ENCODE results near the gene PSEN1.

The PSEN1 gene

GRCh38 chr14:73208390-73208789 lies 72.1 kb downstream of the PSEN1 start:
- H3K79me1 ChIP-seq (ENCODE audit: low read length), result no peaks in the 10 kb centered on the region
- peaks cover 9% of the 10 kb centered on the region for H3K9me3 ChIP-seq (ENCODE audit: insufficient read depth, low read depth, low read length)
- H2BK12ac ChIP-seq (ENCODE audit: low read length), result no peak overlapping the region
- H3K79me2 ChIP-seq (ENCODE audit: control insufficient read depth, insufficient read depth, low read length, poor library complexity), result no peaks in the 10 kb centered on the region
- no peak overlapping the region for H3K4ac ChIP-seq (ENCODE audit: low read depth, low read length)
- no peak overlapping the region for H2AFZ ChIP-seq (ENCODE audit: insufficient read depth, low read length, poor library complexity)
- no peak overlapping the region for H3K4me3 ChIP-seq (ENCODE audit: low read depth, low read length)
- WGBS (ENCODE audit: extremely low coverage, insufficient coverage, insufficient read length), result no CpG with 5 or more reads among the region's 3 CpGs
- H3K27ac ChIP-seq (ENCODE audit: low read depth, low read length), result no peak overlapping the region
- no peak overlapping the region for H2AK5ac ChIP-seq (ENCODE audit: low read length)
- H2BK120ac ChIP-seq (ENCODE audit: insufficient read depth, low read length, poor library complexity), result no peak overlapping the region
- no peak overlapping the region for H3K9ac ChIP-seq (ENCODE audit: low read length)
- H3K36me3 ChIP-seq (ENCODE audit: control insufficient read depth in 1 of 2, insufficient read depth in 2 of 2, low read length in 2 of 2), result peaks cover 21 to 27% of the 10 kb centered on the region in 2 experiments
- no peaks in the 10 kb centered on the region for H3K27me3 ChIP-seq (ENCODE audit: insufficient read depth, low read length)
- no peak overlapping the region for H4K12ac ChIP-seq (ENCODE audit: low read depth, low read length)
- no peak for DNase-seq
- H4K91ac ChIP-seq (ENCODE audit: low read depth, low read length), result no peak overlapping the region
- no peak overlapping the region for H2BK5ac ChIP-seq (ENCODE audit: low read depth, low read length, poor library complexity)
- no peak overlapping the region for H3K14ac ChIP-seq (ENCODE audit: low read length)
- H3K18ac ChIP-seq (ENCODE audit: low read length), result no peak overlapping the region
- no peak overlapping the region for H3K4me2 ChIP-seq (ENCODE audit: low read length)
- H3K4me1 ChIP-seq (ENCODE audit: control insufficient read depth in 1 of 2, insufficient read depth in 2 of 2, low read length in 2 of 2), result no peaks in the 10 kb centered on the region
- no peak overlapping the region for H4K8ac ChIP-seq (ENCODE audit: low read depth, low read length)
- H3K23ac ChIP-seq (ENCODE audit: low read length), result no peak overlapping the region

- H3K79me2 ChIP-seq (ENCODE audit: control insufficient read depth, insufficient read depth, low read length, poor library complexity), result no peaks in the 10 kb centered on the region
These were observed 72.5 kb downstream of the PSEN1 start for GRCh38 chr14:73208846-73209245.

GRCh38 chr14:73209953-73210352 lies 73.6 kb downstream of the PSEN1 start:
- H3K4me1 ChIP-seq (ENCODE audit: control insufficient read depth in 1 of 2, insufficient read depth in 2 of 2, low read length in 2 of 2), result no peaks in the 10 kb centered on the region
- no peak for DNase-seq
- H2BK5ac ChIP-seq (ENCODE audit: low read depth, low read length, poor library complexity), result no peak overlapping the region
- no peak overlapping the region for H3K4me2 ChIP-seq (ENCODE audit: low read length)
- no peak overlapping the region for H3K14ac ChIP-seq (ENCODE audit: low read length)
- no peak overlapping the region for H4K91ac ChIP-seq (ENCODE audit: low read depth, low read length)
- no peak overlapping the region for H3K27ac ChIP-seq (ENCODE audit: low read depth, low read length)
- WGBS (ENCODE audit: extremely low coverage, insufficient coverage, insufficient read length), result no CpG with 5 or more reads among the region's 2 CpGs
- no peak overlapping the region for H4K12ac ChIP-seq (ENCODE audit: low read depth, low read length)
- peaks cover 22 to 30% of the 10 kb centered on the region in 2 experiments for H3K36me3 ChIP-seq (ENCODE audit: control insufficient read depth in 1 of 2, insufficient read depth in 2 of 2, low read length in 2 of 2)
- H2BK120ac ChIP-seq (ENCODE audit: insufficient read depth, low read length, poor library complexity), result no peak overlapping the region
- no peaks in the 10 kb centered on the region for H3K79me2 ChIP-seq (ENCODE audit: control insufficient read depth, insufficient read depth, low read length, poor library complexity)
- no peaks in the 10 kb centered on the region for H3K27me3 ChIP-seq (ENCODE audit: insufficient read depth, low read length)
- no peaks in the 10 kb centered on the region for H3K79me1 ChIP-seq (ENCODE audit: low read length)
- no peak overlapping the region for H2BK12ac ChIP-seq (ENCODE audit: low read length)
- no peak overlapping the region for H3K4me3 ChIP-seq (ENCODE audit: low read depth, low read length)
- no peak overlapping the region for H2AK5ac ChIP-seq (ENCODE audit: low read length)
- no peak overlapping the region for H4K8ac ChIP-seq (ENCODE audit: low read depth, low read length)
- H3K4ac ChIP-seq (ENCODE audit: low read depth, low read length), result no peak overlapping the region
- no peak overlapping the region for H2AFZ ChIP-seq (ENCODE audit: insufficient read depth, low read length, poor library complexity)
- no peak overlapping the region for H3K9ac ChIP-seq (ENCODE audit: low read length)
- H3K23ac ChIP-seq (ENCODE audit: low read length), result no peak overlapping the region
- peaks cover 9% of the 10 kb centered on the region for H3K9me3 ChIP-seq (ENCODE audit: insufficient read depth, low read depth, low read length)
- no peak overlapping the region for H3K18ac ChIP-seq (ENCODE audit: low read length)

More at GRCh38 chr14:73208846-73209245, 72.5 kb downstream of the PSEN1 start:
- no peak overlapping the region for H4K91ac ChIP-seq (ENCODE audit: low read depth, low read length)
- no peak overlapping the region for H3K27ac ChIP-seq (ENCODE audit: low read depth, low read length)
- H2AFZ ChIP-seq (ENCODE audit: insufficient read depth, low read length, poor library complexity), result no peak overlapping the region
- no peak overlapping the region for H2BK5ac ChIP-seq (ENCODE audit: low read depth, low read length, poor library complexity)
- H3K4me2 ChIP-seq (ENCODE audit: low read length), result no peak overlapping the region
- H3K9me3 ChIP-seq (ENCODE audit: insufficient read depth, low read depth, low read length), result peaks cover 9% of the 10 kb centered on the region
- peaks cover 21 to 27% of the 10 kb centered on the region in 2 experiments for H3K36me3 ChIP-seq (ENCODE audit: control insufficient read depth in 1 of 2, insufficient read depth in 2 of 2, low read length in 2 of 2)
- no peak overlapping the region for H2AK5ac ChIP-seq (ENCODE audit: low read length)
- no peak overlapping the region for H2BK120ac ChIP-seq (ENCODE audit: insufficient read depth, low read length, poor library complexity)
- no peak overlapping the region for H3K14ac ChIP-seq (ENCODE audit: low read length)
- H2BK12ac ChIP-seq (ENCODE audit: low read length), result no peak overlapping the region
- WGBS (ENCODE audit: extremely low coverage, insufficient coverage, insufficient read length), result no CpG with 5 or more reads among the region's 8 CpGs
- H3K27me3 ChIP-seq (ENCODE audit: insufficient read depth, low read length), result no peaks in the 10 kb centered on the region
- no peak overlapping the region for H3K18ac ChIP-seq (ENCODE audit: low read length)
- H3K79me1 ChIP-seq (ENCODE audit: low read length), result no peaks in the 10 kb centered on the region
- H3K4me3 ChIP-seq (ENCODE audit: low read depth, low read length), result no peak overlapping the region
- H4K12ac ChIP-seq (ENCODE audit: low read depth, low read length), result no peak overlapping the region
- no peaks in the 10 kb centered on the region for H3K4me1 ChIP-seq (ENCODE audit: control insufficient read depth in 1 of 2, insufficient read depth in 2 of 2, low read length in 2 of 2)
- no peak for DNase-seq
- H3K4ac ChIP-seq (ENCODE audit: low read depth, low read length), result no peak overlapping the region
- no peak overlapping the region for H3K9ac ChIP-seq (ENCODE audit: low read length)
- H4K8ac ChIP-seq (ENCODE audit: low read depth, low read length), result no peak overlapping the region
- H3K23ac ChIP-seq (ENCODE audit: low read length), result no peak overlapping the region

GRCh38 chr14:73211251-73212040 lies 75.1 kb downstream of the PSEN1 start:
- DNase-seq, result peak in 1 of 2 donors; percentile 48
- Histone ChIP-seq H3K4me3 (ENCODE audit: low read depth, low read length) (no peak overlapping the region), H3K14ac (ENCODE audit: low read length) (no peak overlapping the region), H3K79me2 (ENCODE audit: control insufficient read depth, insufficient read depth, low read length, poor library complexity) (no peaks in the 10 kb centered on the region), H4K91ac (ENCODE audit: low read depth, low read length) (no peak overlapping the region), H3K27me3 (ENCODE audit: insufficient read depth, low read length) (no peaks in the 10 kb centered on the region), H3K23ac (ENCODE audit: low read length) (no peak overlapping the region), H3K4ac (ENCODE audit: low read depth, low read length) (no peak overlapping the region), H3K9ac (ENCODE audit: low read length) (no peak overlapping the region), H2AFZ (ENCODE audit: insufficient read depth, low read length, poor library complexity) (no peak overlapping the region), H3K18ac (ENCODE audit: low read length) (no peak overlapping the region), H2BK12ac (ENCODE audit: low read length) (no peak overlapping the region), H2AK5ac (ENCODE audit: low read length) (no peak overlapping the region), H4K12ac (ENCODE audit: low read depth, low read length) (no peak overlapping the region), H2BK120ac (ENCODE audit: insufficient read depth, low read length, poor library complexity) (no peak overlapping the region), H3K4me2 (ENCODE audit: low read length) (no peak overlapping the region), H3K9me3 (ENCODE audit: insufficient read depth, low read depth, low read length) (peaks cover 9% of the 10 kb centered on the region), H3K36me3 (ENCODE audit: control insufficient read depth in 1 of 2, insufficient read depth in 2 of 2, low read length in 2 of 2) (peaks cover 22 to 30% of the 10 kb centered on the region in 2 experiments), H2BK5ac (ENCODE audit: low read depth, low read length, poor library complexity) (no peak overlapping the region), H3K27ac (ENCODE audit: low read depth, low read length) (no peak overlapping the region), H3K79me1 (ENCODE audit: low read length) (no peaks in the 10 kb centered on the region), H3K4me1 (ENCODE audit: control insufficient read depth in 1 of 2, insufficient read depth in 2 of 2, low read length in 2 of 2) (no peaks in the 10 kb centered on the region), H4K8ac (ENCODE audit: low read depth, low read length) (no peak overlapping the region)
- whole genome bisulfite sequencing (ENCODE audit: extremely low coverage, insufficient coverage, insufficient read length), result no CpG with 5 or more reads among the region's 7 CpGs

Measured in trophoblast cell (in vitro differentiated cells and primary cell).